ENCODE measurements around the gene APOOL.

The APOOL gene

GRCh38 chrX:85114776-85115175 lies 111.1 kb downstream of the APOOL start:
- DNase-seq (ENCODE audit: low read depth): no peak
- H3K4me3 ChIP-seq (ENCODE audit: low read depth, low read length): no peak overlapping the region
- TF ChIP-seq MYC (IDR thresholded peaks at IDR 0.05; ENCODE audit: low read depth, low read length) (no peak), CTCF (IDR thresholded peaks at IDR 0.05; ENCODE audit: low read depth, low read length) (no peak), MAX (IDR thresholded peaks at IDR 0.05; ENCODE audit: low read depth, low read length) (no peak), POLR2A (IDR thresholded peaks at IDR 0.05; ENCODE audit: extremely low read depth, insufficient read length) (no peak)

- TF ChIP-seq MAX (IDR thresholded peaks at IDR 0.05; ENCODE audit: low read depth, low read length) (no peak), POLR2A (IDR thresholded peaks at IDR 0.05; ENCODE audit: extremely low read depth, insufficient read length) (no peak), CTCF (IDR thresholded peaks at IDR 0.05; ENCODE audit: low read depth, low read length) (no peak), MYC (IDR thresholded peaks at IDR 0.05; ENCODE audit: low read depth, low read length) (no peak)
- no peak overlapping the region for H3K4me3 ChIP-seq (ENCODE audit: low read depth, low read length)
- DNase-seq (ENCODE audit: low read depth): no peak
Measured at GRCh38 chrX:85115252-85115651, 111.6 kb downstream of the APOOL start.

GRCh38 chrX:85136409-85136808 lies 132.7 kb downstream of the APOOL start:
- no peak for DNase-seq (ENCODE audit: low read depth)
- TF ChIP-seq CTCF (IDR thresholded peaks at IDR 0.05; ENCODE audit: low read depth, low read length) (no peak), POLR2A (IDR thresholded peaks at IDR 0.05; ENCODE audit: extremely low read depth, insufficient read length) (no peak), MAX (IDR thresholded peaks at IDR 0.05; ENCODE audit: low read depth, low read length) (no peak), MYC (IDR thresholded peaks at IDR 0.05; ENCODE audit: low read depth, low read length) (no peak)
- no peak overlapping the region for H3K4me3 ChIP-seq (ENCODE audit: low read depth, low read length)

GRCh38 chrX:85139422-85139821 lies 135.7 kb downstream of the APOOL start:
- TF ChIP-seq MAX (IDR thresholded peaks at IDR 0.05; ENCODE audit: low read depth, low read length) (no peak), CTCF (IDR thresholded peaks at IDR 0.05; ENCODE audit: low read depth, low read length) (no peak), POLR2A (IDR thresholded peaks at IDR 0.05; ENCODE audit: extremely low read depth, insufficient read length) (no peak), MYC (IDR thresholded peaks at IDR 0.05; ENCODE audit: low read depth, low read length) (no peak)
- DNase-seq (ENCODE audit: low read depth): no peak
- H3K4me3 ChIP-seq (ENCODE audit: low read depth, low read length): no peak overlapping the region

- TF ChIP-seq MYC (IDR thresholded peaks at IDR 0.05; ENCODE audit: low read depth, low read length): no peak
- no peak for TF ChIP-seq MAX (IDR thresholded peaks at IDR 0.05; ENCODE audit: low read depth, low read length)
- TF ChIP-seq POLR2A (IDR thresholded peaks at IDR 0.05; ENCODE audit: extremely low read depth, insufficient read length): no peak
- TF ChIP-seq CTCF (IDR thresholded peaks at IDR 0.05; ENCODE audit: low read depth, low read length): no peak
- H3K4me3 ChIP-seq (ENCODE audit: low read depth, low read length): no peak overlapping the region
- DNase-seq (ENCODE audit: low read depth): no peak
Measured at GRCh38 chrX:85140964-85141363, 137.3 kb downstream of the APOOL start.
